ENCODE results near the gene RRP8.

GRCh38 chr11:6650980-6651379 is 47.6 kb upstream of the RRP8 start:
- no peak for TF ChIP-seq CTCF (conservative IDR thresholded peaks at IDR 0.05; ENCODE audit: low read length)
- TF ChIP-seq EZH2phosphoT487 (IDR thresholded peaks at IDR 0.05; ENCODE audit: borderline replicate concordance, low read depth, low read length), result no peak
